Endometrium (tissue), 2 donors: ENCODE results near the gene NMNAT2.
"Not testable (repeated sequence)": the region's sequence is repeated elsewhere in the genome, so short reads cannot be mapped to it uniquely, and the experiment has no call there.

Source experiments
- FAIRE-seq: peaks from 2 replicates; lab custom pipeline; 2012; peaks lifted over from hg19 to GRCh38; lab: Jason Lieb, UNC
- donor health status: control.
- donor health status: control.

Gene NMNAT2

GRCh38 chr1:183416850-183417771, 1.1 kb downstream of the NMNAT2 start:
- FAIRE-seq, result no peak

- FAIRE-seq, result no peak
Measured at GRCh38 chr1:183414365-183414764, 3.8 kb downstream of the NMNAT2 start.

GRCh38 chr1:183411091-183411490, 7.1 kb downstream of the NMNAT2 start:
- no peak for FAIRE-seq

GRCh38 chr1:183407961-183408360, 10.2 kb downstream of the NMNAT2 start:
- FAIRE-seq, result no peak

GRCh38 chr1:183407474-183407873, 10.7 kb downstream of the NMNAT2 start:
- no peak for FAIRE-seq

GRCh38 chr1:183404476-183404875, 13.7 kb downstream of the NMNAT2 start:
- no peak for FAIRE-seq

- no peak for FAIRE-seq
Measured at GRCh38 chr1:183403498-183403897, 14.7 kb downstream of the NMNAT2 start.

GRCh38 chr1:183401565-183401964, 16.6 kb downstream of the NMNAT2 start:
- not testable (repeated sequence) for FAIRE-seq

- FAIRE-seq, result no peak
Measured at GRCh38 chr1:183394435-183394834, 23.7 kb downstream of the NMNAT2 start.

GRCh38 chr1:183391863-183392262, 26.3 kb downstream of the NMNAT2 start:
- FAIRE-seq, result no peak

GRCh38 chr1:183390561-183390960, 27.6 kb downstream of the NMNAT2 start:
- FAIRE-seq, result no peak

- no peak for FAIRE-seq
Measured at GRCh38 chr1:183388735-183389134, 29.4 kb downstream of the NMNAT2 start.

- no peak for FAIRE-seq
Measured at GRCh38 chr1:183385340-183386144, 32.6 kb downstream of the NMNAT2 start.

GRCh38 chr1:183379951-183380350, 38.2 kb downstream of the NMNAT2 start:
- no peak for FAIRE-seq

- FAIRE-seq, result no peak
Measured at GRCh38 chr1:183375381-183375780, 42.8 kb downstream of the NMNAT2 start.

- FAIRE-seq, result no peak
Measured at GRCh38 chr1:183374825-183375224, 43.4 kb downstream of the NMNAT2 start.

- FAIRE-seq, result no peak
Measured at GRCh38 chr1:183372586-183373230, 45.5 kb downstream of the NMNAT2 start.

GRCh38 chr1:183370399-183371058, 47.7 kb downstream of the NMNAT2 start:
- FAIRE-seq, result no peak

- no peak for FAIRE-seq
Measured at GRCh38 chr1:183368213-183369108, 49.7 kb downstream of the NMNAT2 start.

- no peak for FAIRE-seq
Measured at GRCh38 chr1:183366116-183366515, 52.1 kb downstream of the NMNAT2 start.

- FAIRE-seq, result no peak
Measured at GRCh38 chr1:183365676-183366075, 52.5 kb downstream of the NMNAT2 start.
